ENCODE measurements around the gene GFER.

GFER gene

GRCh38 chr16:1960665-1961630 lies 23.0 kb upstream of the GFER start:
- no peak for TF ChIP-seq CTCF (conservative IDR thresholded peaks at IDR 0.05)
- H3K27ac ChIP-seq: peak overlapping the region; percentile 84

- H3K27ac ChIP-seq: peak overlapping the region; percentile 84
Measured at GRCh38 chr16:1961651-1962067, 22.3 kb upstream of the GFER start.

GRCh38 chr16:1962161-1963153 lies 21.5 kb upstream of the GFER start:
- peak overlapping the region; percentile 84 for H3K27ac ChIP-seq

More at GRCh38 chr16:1961651-1962067, 22.3 kb upstream of the GFER start:
- no peak for TF ChIP-seq CTCF (conservative IDR thresholded peaks at IDR 0.05)

- TF ChIP-seq CTCF (conservative IDR thresholded peaks at IDR 0.05): no peak
- peak overlapping the region; percentile 84 for H3K27ac ChIP-seq
Measured at GRCh38 chr16:1963806-1964505, 20.0 kb upstream of the GFER start.

- no peak for TF ChIP-seq CTCF (conservative IDR thresholded peaks at IDR 0.05)
- H3K27ac ChIP-seq: peak within 1 kb of the TSS; percentile 84
Measured at GRCh38 chr16:1964506-1965395, 19.2 kb upstream of the GFER start, which contains the start of gene RPS2. TSS of gene RPS2 (minus strand) at chr16:1964826. CDS start at chr16:1964625, 201 bp downstream.

- no peak for TF ChIP-seq CTCF (conservative IDR thresholded peaks at IDR 0.05)
- peak overlapping the region; percentile 84 for H3K27ac ChIP-seq
Measured at GRCh38 chr16:1965396-1966001, 18.5 kb upstream of the GFER start.
